GM13976 (cell line): Measurements from ENCODE around the gene DUOX2.
"Not testable (repeated sequence)": the region's sequence is repeated elsewhere in the genome, so short reads cannot be mapped to it uniquely, and the experiment has no call there.

Experiments used
- DNase-seq: peaks from one replicate; pipeline ENCODE4 v3.0.0; 2012; ENCODE audit warnings: low spot score
- in situ Hi-C: fragments of 300-500 bp; cut with MboI; formaldehyde crosslinking; loops from one replicate; pipeline ENCODE4 v1.12.0; 2022; ENCODE audit warnings: low sequenced_read_pairs, mixed read lengths, inconsistent platforms; ENCODE audit not compliant: unreplicated experiment
- TF ChIP-seq, protein P1 (sequence below): IDR thresholded peaks from 2 replicates; pipeline ENCODE4 v1.5.1; 2012; ENCODE audit warnings: borderline replicate concordance, mild to moderate bottlenecking; ENCODE audit not compliant: insufficient read depth; ENCODE audit errors: extremely low read depth, missing control alignments, control extremely low read depth

Gene DUOX2

DNA sequence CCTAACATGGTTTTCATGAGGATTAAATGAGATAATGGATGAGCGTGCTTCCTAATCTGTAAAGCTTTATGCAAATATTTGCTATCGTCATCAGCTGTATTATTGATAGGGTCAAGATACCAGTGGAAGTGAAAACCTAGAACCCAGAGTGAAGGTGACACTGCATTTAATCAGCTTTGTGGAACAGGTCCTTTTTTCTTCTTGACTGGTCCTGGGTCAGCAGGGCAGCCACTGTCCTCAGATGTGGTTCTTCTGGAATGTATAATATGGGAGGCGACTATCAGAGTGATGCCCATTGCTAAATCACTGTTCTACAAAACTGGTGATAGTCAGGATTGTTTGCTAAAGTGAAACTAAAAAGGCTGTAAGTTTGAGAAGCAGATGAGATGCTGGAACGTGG, 49.6 kb downstream of the DUOX2 start:
- DNase-seq, result no peak
- TF ChIP-seq, protein P1, sequence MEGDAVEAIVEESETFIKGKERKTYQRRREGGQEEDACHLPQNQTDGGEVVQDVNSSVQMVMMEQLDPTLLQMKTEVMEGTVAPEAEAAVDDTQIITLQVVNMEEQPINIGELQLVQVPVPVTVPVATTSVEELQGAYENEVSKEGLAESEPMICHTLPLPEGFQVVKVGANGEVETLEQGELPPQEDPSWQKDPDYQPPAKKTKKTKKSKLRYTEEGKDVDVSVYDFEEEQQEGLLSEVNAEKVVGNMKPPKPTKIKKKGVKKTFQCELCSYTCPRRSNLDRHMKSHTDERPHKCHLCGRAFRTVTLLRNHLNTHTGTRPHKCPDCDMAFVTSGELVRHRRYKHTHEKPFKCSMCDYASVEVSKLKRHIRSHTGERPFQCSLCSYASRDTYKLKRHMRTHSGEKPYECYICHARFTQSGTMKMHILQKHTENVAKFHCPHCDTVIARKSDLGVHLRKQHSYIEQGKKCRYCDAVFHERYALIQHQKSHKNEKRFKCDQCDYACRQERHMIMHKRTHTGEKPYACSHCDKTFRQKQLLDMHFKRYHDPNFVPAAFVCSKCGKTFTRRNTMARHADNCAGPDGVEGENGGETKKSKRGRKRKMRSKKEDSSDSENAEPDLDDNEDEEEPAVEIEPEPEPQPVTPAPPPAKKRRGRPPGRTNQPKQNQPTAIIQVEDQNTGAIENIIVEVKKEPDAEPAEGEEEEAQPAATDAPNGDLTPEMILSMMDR, result no peak
- in situ Hi-C loops, result no loop called here

DNA sequence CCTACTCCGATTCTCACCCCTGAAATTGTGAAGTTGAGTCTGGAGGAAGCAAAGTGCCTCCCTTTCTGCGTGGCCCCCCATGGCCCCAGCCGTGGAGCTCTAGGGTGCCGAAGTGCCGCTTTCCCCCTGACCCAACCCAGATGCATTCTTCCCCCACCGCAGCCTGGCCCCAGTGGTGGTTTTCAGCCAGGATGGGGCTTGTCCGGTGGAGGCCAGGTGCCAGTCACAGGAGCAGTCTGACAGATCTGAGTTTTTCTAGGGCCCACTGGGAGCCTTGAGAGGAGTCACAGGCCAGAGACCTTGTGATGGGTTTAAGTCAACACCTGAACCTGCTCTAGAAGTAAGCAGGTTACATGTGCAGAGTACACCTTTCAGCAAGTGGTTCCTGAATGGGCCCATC, 51.7 kb downstream of the DUOX2 start:
- DNase-seq, in situ Hi-C loops: not testable (repeated sequence)

DNA sequence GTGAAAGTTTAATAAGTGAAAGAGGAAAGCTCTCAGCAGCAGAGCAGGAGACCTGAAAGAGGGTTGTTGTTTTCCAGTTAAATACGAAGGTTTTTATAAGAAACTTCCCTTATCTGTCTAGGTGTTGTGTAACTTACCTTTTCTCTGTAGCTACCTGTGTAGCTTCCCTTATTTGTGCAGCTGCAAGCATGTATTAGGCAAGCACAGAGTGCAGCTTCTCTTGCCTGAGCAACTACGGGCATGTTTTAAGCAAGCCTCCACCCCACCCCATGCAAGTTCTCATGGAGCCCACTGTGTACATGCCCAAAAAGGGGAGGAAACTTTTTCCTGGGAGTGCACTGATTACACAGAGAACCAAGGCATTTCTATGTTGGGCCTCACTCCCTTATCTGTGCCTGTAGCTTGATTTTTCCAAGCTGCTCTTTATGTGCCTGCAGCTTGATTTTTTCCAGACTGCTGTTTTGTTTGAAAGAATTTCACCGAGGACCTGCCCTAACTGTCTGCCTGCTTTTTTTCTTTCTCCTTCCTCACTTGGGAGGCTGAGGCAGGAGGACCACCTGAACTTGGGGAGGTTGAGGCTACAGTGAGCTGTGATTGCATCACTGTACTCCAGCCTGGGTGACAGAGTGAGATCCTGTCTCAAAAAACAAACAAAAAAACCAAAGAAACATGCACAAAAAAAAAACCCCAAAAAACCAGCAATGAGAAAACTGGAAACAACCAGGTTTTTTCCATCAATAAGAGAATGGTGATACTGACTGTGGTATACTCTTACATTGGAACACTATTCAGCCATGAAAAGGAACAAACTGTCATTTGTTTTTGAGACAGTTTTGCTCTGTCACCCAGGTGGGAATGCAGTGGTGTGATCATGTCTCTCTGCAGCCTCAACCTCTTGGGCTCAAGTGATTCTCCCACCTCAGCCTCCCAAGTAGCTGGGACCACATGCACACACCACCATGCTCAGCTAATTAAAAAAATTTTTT, 55.0 kb downstream of the DUOX2 start:
- DNase-seq, in situ Hi-C loops: not testable (repeated sequence)

DNA sequence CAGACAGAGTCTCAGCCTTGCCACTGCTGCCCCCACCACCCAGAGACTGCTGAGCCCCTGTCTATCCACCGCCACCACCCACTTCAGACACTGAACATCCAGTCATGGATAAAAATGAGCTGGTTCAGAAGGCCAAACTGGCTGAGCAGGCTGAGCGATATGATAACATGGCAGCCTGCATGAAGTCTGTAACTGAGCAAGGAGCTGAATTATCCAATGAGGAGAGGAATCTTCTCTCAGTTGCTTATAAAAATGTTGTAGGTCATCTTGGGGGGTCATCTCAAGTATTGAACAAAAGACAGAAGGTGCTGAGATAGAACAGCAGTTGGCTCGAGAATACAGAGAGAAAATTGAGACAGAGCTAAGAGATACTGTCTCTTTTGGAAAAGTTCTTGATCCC, 61.3 kb downstream of the DUOX2 start:
- in situ Hi-C loops, DNase-seq: not testable (repeated sequence)

DNA sequence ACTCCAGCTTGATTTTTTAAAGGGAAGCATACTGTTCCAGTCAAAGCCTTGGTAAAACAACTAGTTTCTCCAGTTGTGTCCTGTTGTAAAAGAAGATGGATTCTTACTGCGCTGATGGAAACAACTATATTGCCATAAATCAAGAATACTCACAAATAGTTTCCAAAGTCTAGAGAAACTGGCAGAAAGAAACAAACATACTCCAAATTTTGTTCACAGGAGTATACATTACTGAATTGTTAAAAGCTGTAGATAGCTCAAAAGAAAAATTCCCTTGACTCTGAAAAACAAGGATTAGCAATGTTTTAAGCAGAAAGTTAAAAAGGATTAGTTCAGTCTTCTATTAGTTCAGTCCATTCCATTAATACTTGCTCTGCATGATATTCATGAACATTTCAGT, 63.4 kb downstream of the DUOX2 start:
- TF ChIP-seq, protein P1, result no peak
- DNase-seq, result no peak
- in situ Hi-C loops, result no loop called here

DNA sequence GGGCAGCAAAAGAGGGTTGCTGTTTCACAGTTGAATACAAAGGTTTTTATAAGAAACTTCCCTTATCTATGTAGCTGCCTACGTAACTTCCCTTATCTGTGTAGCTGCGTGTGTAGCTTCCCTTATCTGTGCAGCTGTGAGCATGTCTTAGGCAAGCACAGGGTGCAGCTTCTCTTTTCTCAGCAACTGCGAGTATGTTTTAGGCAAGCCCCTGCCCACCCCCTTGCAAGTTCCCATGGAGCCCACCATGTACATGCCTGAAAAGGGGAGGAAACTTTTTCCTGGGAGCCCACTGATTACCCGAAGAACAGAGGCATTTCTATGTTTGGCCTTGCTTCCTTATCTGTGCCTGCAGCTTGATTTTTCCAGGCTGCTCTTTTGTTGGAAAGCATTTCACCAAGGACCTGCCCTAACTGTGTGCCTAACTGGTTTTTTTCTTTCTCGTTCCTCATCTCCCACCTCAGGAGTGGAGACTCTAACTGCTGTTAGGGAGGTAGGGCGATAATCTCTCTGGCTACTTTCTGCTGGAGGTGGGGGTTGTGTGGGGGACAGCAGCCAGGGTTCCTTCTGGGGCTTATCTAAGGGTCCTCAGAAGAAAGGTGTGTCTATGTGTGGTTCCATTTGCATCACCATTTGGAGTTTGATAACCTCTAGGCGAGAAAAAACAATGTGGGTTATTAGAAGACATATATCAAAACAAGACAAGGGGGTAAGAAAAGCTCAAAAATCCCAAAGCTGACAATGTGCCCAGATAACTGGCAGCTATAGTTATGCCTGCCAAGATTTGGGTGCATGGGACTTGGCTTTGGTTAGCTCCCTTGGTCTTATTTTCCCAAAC, 65.0 kb downstream of the DUOX2 start:
- TF ChIP-seq, protein P1, result no peak
- in situ Hi-C loops, result no loop called here
- peak; percentile 57 for DNase-seq

DNA sequence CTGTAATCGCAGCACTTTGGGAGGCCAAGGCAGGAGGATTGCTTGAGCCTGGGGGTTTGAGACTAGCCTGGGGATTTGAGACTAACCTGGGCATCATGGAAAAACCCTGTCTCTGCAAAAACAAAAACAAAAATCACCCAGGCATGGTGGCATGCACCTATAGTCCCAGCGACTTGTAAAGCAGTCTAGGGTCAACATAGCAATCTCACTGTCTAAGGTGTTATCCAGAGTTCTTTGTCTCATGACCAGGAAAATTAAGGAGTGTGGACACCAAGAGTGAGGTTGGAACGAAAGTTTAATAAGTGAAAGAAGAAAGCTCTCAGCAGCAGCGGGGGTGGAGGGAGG, 65.6 kb downstream of the DUOX2 start:
- DNase-seq, in situ Hi-C loops: not testable (repeated sequence)

DNA sequence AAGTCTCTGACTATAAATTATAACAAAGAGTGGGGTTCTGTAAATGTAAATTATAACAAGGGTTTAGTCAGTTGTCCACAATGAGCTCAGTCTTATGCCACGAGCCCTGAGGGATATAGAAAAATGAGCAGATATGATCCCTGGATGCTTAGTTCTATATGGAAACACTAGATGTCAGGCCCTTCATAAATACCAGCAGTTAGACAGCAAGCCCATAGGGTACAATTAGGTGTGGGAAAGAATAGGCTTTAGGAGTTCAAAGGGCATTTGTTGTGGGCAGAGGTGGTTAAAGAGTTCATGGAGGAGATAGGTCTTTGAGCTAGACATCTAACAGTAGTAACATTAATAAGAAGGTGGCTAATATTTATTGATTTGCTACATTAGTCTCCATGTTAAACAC, 69.7 kb downstream of the DUOX2 start:
- DNase-seq, in situ Hi-C loops: not testable (repeated sequence)

DNA sequence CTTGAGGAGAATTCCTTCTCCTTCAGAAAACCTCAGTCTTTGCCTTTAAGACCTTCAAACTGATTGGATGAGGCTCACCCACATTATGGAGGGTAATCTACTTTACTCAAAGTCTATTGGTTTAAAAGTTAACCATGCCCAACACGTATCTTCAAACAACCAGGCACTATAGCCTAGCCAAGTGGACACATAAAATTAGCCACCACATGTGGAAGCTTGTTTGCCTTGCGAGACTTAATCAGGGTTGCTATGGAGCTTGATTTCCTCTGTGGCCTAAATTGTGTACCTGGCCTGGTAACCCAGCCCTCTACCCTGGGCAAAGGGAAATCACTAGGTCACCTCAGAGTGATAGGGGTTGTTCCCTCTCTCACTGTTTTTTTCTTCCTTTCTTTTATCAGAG, 71.1 kb downstream of the DUOX2 start:
- in situ Hi-C loops, DNase-seq: not testable (repeated sequence)
